ENCODE data around the gene FIG4.
"Not testable (repeated sequence)": the region's sequence is repeated elsewhere in the genome, so short reads cannot be mapped to it uniquely, and the experiment has no call there.

The FIG4 gene

GRCh38 chr6:109760208-109760607 is 69.1 kb downstream of the FIG4 start:
- no peak for DNase-seq (ENCODE audit: low spot score)

DNA sequence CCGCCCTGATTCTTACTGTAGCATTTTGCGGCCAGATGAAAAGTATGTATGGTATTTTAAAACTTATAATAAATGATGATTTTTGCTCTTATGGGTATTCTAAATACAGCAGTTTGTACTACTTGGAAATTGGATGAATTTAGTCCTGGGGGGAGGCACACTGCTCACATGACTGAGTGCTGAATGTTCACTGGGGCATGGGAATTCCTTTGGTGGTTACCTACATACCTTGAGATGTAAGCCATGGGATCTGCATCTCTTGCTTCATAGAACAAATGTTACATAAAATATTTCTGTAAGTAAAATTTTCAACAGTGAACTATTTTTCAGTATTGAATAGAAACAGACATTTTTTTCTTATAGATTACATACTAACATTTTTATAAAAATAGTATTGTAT is 71.1 kb downstream of the FIG4 start:
- no peak for DNase-seq (ENCODE audit: low spot score)

DNA sequence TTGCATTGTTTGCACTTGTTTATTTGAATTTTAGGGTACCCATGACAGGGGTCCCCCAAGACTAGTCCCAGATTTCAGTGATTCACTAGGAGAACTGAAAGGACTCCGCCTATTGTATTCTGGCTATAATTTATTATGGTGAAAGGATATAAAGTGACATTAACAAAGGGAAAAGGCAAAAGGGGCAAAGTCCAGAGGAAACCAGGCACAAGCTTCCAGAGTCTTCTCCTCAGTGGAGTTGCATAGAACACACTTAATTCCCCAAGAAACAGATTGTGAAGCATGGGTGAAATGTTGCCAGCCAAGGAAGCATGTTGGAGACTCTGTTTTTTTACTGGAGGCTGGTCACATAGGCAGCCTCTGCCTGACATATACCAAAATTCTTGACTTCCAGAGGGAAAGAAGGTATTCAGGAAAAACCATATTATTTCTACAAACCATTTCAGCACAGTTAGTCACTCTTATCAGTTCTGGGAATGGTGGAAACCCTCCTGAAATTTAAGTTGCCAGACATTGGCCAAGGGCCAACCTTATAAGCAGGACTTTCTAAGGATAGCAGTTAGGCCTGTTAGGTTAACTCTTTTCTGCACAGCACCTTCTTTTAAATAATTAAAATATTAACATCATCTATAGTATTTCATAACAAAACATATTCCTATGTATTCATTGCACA is 71.8 kb downstream of the FIG4 start:
- no peak for DNase-seq (ENCODE audit: low spot score)

GRCh38 chr6:109766167-109766566 is 75.1 kb downstream of the FIG4 start:
- no peak for DNase-seq (ENCODE audit: low spot score)

DNA sequence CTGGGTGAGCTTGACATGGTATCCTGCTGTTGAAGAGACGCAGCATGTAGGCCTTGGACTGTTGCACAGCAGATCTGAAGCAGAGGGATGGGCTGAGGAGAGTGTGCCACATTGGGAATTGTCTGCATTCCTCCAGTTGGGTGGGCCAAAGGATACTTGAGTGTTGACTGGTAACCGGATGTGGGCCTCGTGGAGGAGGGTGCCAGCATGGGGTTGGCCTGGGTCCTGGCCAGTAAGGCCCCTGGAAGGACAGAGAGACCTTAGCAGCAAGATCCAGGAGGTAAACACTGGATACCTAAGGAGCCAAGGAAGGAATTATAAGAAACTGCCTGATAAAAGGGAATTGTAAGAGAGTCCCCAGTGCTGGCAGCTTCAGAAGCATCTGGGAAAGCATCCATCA is 76.9 kb downstream of the FIG4 start:
- DNase-seq (ENCODE audit: low spot score): no peak

DNA sequence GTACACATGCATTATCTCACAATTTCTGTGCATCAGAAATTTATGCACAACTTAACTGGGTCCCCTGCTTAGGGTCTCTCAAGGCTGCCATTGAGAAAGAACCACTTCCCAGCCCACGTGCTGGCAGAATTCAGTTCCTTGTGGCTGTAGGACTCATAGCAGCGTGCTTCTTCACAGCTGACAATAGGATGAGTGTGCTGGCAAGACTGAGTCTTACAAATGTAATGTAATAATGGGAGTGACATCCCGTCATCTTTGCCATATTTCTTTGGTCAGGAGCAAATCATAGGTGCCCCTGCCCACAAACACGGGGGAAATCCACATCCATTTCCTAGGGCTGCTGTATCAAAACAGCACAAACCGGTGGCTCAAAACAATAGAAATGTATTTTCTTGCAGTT is 77.4 kb downstream of the FIG4 start:
- DNase-seq (ENCODE audit: low spot score): no peak

DNA sequence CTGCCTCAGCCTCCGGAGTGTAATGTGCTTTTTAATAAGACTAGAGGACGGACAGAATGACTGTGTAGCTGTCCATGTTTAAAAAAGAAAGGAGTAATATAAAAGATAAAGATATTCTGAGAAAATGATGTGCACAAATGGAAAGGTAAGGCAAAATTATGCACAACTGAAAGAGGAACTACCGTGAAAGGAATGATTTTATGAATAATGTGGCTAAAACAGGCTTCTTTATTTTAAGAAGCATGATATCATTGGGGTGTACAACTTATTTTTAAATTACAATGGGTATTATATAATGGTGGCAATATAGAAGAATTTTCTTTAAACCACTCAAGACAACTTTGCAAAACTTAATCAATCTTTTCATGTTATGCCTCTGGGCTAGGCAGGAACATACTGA is 78.1 kb downstream of the FIG4 start:
- DNase-seq (ENCODE audit: low spot score): no peak

- no peak for DNase-seq (ENCODE audit: low spot score)
Measured at GRCh38 chr6:109770047-109770446, 79.0 kb downstream of the FIG4 start.

GRCh38 chr6:109770779-109771178 is 79.7 kb downstream of the FIG4 start:
- no peak for DNase-seq (ENCODE audit: low spot score)

- not testable (repeated sequence) for DNase-seq (ENCODE audit: low spot score)
Measured at GRCh38 chr6:109771939-109772755, 81.1 kb downstream of the FIG4 start.

DNA sequence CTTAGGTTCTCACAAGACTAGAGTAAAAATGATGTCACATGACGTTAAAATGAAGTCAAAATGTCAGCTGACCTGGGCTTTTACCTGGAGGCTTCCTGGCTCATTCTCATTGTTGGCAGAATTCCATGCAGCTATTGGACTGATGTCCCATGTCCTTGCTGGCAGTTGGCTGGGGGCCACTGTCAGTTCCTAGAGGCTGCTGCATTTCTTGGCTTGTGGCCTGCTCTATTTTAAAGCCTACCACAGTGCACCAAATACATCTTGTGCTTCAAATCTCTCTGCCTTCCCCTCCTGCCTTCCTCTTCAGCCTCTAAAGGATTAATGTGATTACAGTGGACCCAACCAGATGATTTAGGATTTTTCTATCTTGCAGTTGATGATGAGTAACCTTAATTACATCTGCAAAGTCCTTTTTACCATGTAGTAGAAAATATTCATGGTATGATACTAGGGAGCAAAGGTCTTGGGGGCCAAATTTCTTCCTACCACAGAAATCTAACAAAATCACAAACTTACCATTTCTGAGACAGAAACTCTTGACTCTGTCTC is 81.9 kb downstream of the FIG4 start:
- DNase-seq (ENCODE audit: low spot score): no peak

DNA sequence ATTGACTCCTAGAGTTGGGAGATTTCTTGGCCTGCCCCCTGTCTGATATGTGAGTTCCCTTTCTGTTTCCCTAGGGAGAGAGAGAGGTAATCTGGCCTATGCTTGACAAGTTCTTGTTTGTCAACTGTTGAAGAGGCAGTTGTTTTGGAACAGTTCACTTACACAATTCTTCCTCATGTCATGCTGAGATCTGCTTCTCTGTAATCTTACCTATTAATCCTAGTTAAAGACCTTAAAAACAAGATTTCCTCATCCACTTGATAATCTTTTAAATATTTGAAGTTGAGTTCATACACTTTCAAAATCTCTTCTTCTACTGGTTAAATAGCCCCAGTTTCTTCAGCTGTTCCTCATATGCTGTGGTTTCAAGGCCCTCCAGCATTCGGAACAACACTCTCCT is 89.9 kb downstream of the FIG4 start:
- DNase-seq (ENCODE audit: low spot score): no peak

- no peak for DNase-seq (ENCODE audit: low spot score)
Measured at GRCh38 chr6:109782491-109782999, 91.4 kb downstream of the FIG4 start.

DNA sequence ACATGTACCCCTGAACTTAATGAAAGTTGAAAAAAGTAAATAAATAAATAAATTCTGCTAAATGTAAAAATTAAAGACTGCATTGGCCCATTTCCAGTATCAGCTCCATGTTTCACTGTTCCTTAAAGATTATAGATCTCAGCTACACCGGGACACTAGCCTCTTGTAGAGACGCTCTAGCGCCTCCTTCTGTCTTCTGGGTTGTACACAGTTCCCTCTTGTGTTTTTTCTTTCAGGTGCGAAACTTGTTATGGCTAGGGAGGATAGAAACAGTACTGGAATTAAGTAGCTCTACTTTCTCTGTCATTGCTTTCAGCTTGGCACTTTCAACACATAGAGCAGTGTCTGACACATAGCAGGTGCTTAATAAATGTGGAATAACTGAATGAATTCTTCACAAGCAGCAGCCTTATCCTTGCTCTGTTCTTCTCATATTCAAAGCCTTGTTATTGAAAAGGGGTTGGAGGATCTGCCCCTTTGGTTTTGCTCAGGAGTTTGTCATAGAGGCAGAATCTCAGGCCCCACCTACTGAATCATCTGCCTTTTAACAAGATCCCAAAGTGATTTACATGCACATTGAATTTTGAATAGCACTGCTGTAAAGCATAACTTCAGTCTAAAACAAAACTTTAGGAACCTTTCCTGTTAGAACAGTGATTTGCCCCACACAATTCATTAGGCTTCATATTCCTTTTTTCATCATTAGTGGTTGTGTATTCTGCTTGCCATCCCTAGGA is 92.3 kb downstream of the FIG4 start:
- no peak for DNase-seq (ENCODE audit: low spot score)

GRCh38 chr6:109787312-109787711 is 96.2 kb downstream of the FIG4 start:
- DNase-seq (ENCODE audit: low spot score): no peak

DNA sequence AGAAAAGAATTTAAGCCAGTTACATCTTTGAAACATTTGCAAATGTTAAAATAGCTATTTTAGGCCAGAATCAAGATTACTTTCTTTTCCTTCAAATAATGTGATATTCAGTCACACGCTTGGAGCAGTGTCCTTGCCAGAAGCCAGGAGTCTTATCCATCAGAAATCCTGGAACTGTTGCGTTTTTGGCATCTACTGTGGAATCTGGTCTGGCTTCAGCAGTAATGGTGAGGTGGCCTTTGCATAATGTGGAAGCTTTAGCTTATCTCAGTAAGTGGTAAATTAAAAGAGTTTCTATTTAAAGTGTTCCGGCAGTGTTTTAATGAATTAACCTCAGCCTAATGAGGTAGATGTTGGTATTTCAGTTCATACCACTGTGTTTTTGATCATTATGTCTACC is 97.6 kb downstream of the FIG4 start:
- DNase-seq (ENCODE audit: low spot score): no peak

GRCh38 chr6:109790131-109790530 is 99.0 kb downstream of the FIG4 start:
- DNase-seq (ENCODE audit: low spot score): no peak

DNA sequence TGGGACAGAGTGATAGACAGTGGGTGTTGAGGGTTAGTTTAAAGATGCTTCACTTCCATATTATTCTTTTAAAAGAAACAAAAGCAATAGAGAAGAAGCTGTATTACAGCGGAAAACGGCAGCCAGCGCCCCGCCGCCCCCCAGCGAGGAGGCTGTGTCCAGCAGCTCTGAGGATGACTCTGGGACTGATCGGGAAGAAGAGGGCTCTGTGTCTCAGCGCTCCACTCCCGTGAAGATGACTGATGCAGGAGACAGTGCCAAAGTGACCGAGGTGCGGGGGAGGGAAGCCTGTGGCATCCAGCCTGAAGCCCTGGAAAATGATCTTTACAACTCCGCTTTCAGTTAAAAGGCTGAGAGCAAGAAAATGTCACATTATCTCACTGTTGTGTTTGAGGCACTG is 100.2 kb downstream of the FIG4 start:
- no peak for DNase-seq (ENCODE audit: low spot score)

- DNase-seq (ENCODE audit: low spot score): no peak
Measured at GRCh38 chr6:109793021-109793420, 101.9 kb downstream of the FIG4 start.

DNA sequence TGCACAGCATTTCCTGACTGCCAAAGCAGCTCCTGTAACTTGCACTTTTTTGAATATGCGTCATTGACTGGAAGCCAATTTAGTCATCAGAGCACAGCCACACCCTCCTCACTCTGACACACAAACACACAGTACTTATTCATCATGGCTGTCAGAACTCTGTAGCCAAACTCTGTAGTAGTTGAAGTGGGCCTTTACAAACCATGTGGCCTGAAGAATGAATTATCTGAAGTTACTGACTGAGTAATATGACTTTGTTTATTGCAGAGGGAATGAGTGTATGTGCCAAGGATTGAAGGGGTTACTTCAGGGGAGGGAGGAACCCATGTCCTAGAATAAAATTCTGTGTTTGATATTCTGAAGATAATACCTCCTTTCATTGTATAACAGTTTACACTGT is 102.7 kb downstream of the FIG4 start:
- peak; percentile 80 for DNase-seq (ENCODE audit: low spot score)

DNA sequence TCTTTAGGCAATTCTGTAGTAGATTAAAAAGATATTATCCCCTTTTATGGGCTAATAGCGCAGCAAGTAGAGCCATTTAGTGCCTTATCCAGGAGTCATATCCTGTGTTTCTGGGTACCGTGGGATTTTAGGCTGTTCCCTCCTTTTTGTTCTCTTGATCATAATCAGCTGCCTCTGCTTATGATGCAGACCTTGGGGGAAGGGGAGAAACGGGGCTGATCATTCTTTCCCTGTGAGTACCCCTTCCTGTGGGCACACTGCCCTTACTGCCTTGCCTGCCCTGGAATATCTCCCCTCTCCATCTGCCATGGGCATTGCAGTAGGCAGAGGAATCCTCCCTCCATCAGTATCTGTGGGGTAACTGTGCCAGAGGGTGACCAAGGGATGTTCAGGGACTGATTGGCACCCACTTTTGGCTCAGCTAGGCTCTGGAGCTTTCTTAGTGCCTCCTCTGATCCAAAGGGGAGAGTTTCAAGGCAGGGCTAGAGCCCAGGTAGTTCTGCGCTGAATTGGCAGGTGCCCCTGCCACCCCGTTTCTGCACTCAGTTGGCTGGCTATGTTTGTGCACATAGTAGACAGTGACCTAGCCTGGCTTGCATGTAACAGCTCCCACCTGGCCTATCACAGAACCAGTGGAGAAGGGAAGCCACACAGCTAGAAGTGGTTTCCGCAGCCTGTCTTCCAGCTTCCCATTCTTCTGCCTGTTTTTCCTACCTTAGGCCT is 103.3 kb downstream of the FIG4 start:
- DNase-seq (ENCODE audit: low spot score): no peak

DNA sequence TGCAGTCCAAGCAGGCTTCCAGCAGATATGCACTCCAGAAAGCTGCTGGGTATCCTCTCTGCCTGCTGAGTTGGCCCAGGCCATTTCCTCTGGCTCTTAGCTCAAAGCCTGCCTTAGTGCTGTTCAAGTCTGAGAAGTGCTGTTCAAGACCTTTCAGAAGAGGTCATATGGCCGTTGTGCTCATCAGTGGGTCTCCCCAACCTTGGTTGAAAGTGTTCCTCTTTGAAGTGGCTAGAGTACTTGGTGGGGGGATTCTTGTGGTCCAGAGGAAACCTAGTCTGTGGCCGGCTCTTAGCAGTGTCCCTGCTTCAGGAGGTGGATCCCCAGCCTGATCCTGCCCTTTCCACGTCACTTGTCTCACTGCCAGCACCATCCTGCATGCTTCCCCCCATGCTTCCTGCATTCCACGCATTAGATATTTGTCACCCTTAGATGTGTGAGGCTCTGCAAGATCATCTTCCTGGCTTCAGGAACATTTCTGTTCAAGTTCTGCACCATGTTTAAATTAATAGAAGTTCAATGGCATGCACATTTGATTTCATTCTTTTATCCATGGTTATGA is 105.0 kb downstream of the FIG4 start:
- DNase-seq (ENCODE audit: low spot score): no peak
